Common myeloid progenitor, CD34-positive (primary cell): ENCODE data around the gene OLIG1.

ENCODE experiments used
- CTCF ChIA-PET: fragments of 350-600 bp; sonication (Branson Sonifier 250); formaldehyde crosslinking; loops from one replicate; lab custom pipeline; 2021; ENCODE audit warnings: antibody characterized with exemption; lab: Charles Lee
- POLR2A ChIA-PET: fragments of 350-600 bp; sonication (Branson Sonifier 250); formaldehyde crosslinking; loops from one replicate; lab custom pipeline; 2021; ENCODE audit warnings: antibody characterized with exemption; lab: Charles Lee
- DNase-seq, 3 donors: peaks; one replicate each; pipeline versions ENCODE4 v3.0.0 to v3.0.0-alpha.2; 2013
- H3K27ac ChIP-seq, 2 experiments: 1 replicate in 1 of 2; 2 replicates in 1 of 2; pipeline ENCODE4 v1.7.0; 2013; ENCODE audit warnings: inconsistent platforms in 2 of 2, low read length in 2 of 2, mild to moderate bottlenecking in 2 of 2, low read depth in 1 of 2, moderate library complexity in 1 of 2; ENCODE audit not compliant: severe bottlenecking in 2 of 2, insufficient read depth in 1 of 2, poor library complexity in 1 of 2
- H3K27me3 ChIP-seq, 5 experiments: replicated peaks in 2 of 5; 1 replicate in 3 of 5; 2 replicates in 2 of 5; pipeline versions ENCODE4 v1.6.1 to v1.7.0; 2013; ENCODE audit warnings: low read length in 4 of 5, mild to moderate bottlenecking in 2 of 5, moderate library complexity in 2 of 5, inconsistent platforms in 1 of 5; ENCODE audit not compliant: insufficient read depth in 5 of 5, control insufficient read depth in 4 of 5
- H3K36me3 ChIP-seq, 4 experiments: 1 replicate in 2 of 4; 2 replicates in 2 of 4; pipeline versions ENCODE4 v1.6.1 to v1.7.0; 2013; ENCODE audit warnings: low read length in 3 of 4, control low read depth in 1 of 4, mild to moderate bottlenecking in 1 of 4; ENCODE audit not compliant: control insufficient read depth in 4 of 4, insufficient read depth in 4 of 4
- H3K4me1 ChIP-seq, 4 experiments: 1 replicate in 3 of 4; 2 replicates in 1 of 4; pipeline versions ENCODE4 v1.6.1 to v1.7.1; 2013; ENCODE audit warnings: low read length in 3 of 4, mild to moderate bottlenecking in 3 of 4, control low read depth in 1 of 4, inconsistent platforms in 1 of 4, moderate library complexity in 1 of 4; ENCODE audit not compliant: control insufficient read depth in 4 of 4, insufficient read depth in 4 of 4; ENCODE audit errors: control extremely low read depth in 1 of 4
- H3K4me3 ChIP-seq, 7 experiments: 1 replicate in 4 of 7; 2 replicates in 3 of 7; pipeline versions ENCODE4 v1.5.1 to v1.7.0; 2013; ENCODE audit warnings: mild to moderate bottlenecking in 7 of 7, low read length in 6 of 7, moderate library complexity in 6 of 7, inconsistent platforms in 2 of 7, low read depth in 2 of 7, control low read depth in 1 of 7; ENCODE audit not compliant: insufficient read depth in 4 of 7, control insufficient read depth in 1 of 7; ENCODE audit errors: extremely low read depth in 1 of 7
- H3K9me3 ChIP-seq, 5 experiments: 1 replicate in 4 of 5; 2 replicates in 1 of 5; pipeline versions ENCODE4 v1.6.1 to v1.7.1; 2013; ENCODE audit warnings: low read length in 4 of 5, mild to moderate bottlenecking in 2 of 5, inconsistent platforms in 1 of 5, low read depth in 1 of 5, moderate library complexity in 1 of 5; ENCODE audit not compliant: control insufficient read depth in 4 of 5, insufficient read depth in 2 of 5; ENCODE audit errors: control extremely low read depth in 1 of 5
- WGBS: methylation state at CpG from one replicate; pipeline ENCODE4 v1.1.5; 2013; ENCODE audit not compliant: insufficient coverage; 5-methylcytosine and 5-hydroxymethylcytosine counted together

Gene OLIG1

DNA sequence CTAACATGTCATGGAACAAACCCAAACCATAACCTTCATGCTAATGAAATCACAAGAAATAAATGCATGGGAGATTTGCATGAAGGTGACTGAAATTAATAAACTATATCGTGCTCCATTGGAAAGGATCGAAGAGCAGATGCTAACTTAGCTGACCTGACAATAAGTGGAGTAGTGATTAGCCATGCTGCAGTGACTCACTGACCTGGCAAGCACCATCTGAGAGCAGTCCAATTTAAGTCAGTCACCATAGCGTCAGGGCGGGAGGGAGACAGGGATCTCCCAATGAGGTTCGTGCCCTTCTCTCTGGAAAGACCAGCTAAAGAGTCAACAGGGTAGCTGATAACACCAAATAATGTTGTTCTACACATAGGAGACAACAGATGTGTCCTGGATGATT is 22.7 kb upstream of the OLIG1 start:
- H3K4me3 ChIP-seq = no peak overlapping the region
- WGBS = 100% methylated on average over 5 of the region's 5 CpGs
- H3K36me3 ChIP-seq = no peaks in the 10 kb centered on the region
- H3K27ac ChIP-seq = no peak overlapping the region
- CTCF ChIA-PET = no interaction called here
- POLR2A ChIA-PET = no interaction called here
- peaks cover 0 to 3% (median 0%) of the 10 kb centered on the region in 4 experiments for H3K4me1 ChIP-seq
- no peak for DNase-seq
- H3K27me3 ChIP-seq = no peaks in the 10 kb centered on the region
- no peaks in the 10 kb centered on the region for H3K9me3 ChIP-seq

DNA sequence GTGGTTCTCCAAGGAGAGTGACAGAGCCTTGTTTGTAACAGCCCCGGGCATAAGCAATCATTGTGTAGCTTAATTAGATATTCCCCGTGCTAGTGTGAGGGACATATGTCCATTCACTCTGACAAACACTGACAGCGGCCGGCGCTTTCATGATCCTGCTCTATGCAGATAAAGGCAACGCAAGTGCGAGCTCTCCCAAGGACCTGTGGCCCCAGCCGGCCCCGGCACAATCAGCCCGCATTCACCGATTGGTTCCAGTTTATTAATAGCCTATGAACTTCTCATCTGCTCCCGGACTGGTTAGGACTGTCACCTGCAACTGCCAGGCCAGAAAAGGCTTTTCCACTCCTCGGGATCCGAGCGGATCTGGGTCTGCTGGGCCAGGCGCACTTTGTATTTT is 18.0 kb upstream of the OLIG1 start:
- peaks cover 0 to 14% (median 0%) of the 10 kb centered on the region in 4 experiments for H3K4me1 ChIP-seq
- H3K9me3 ChIP-seq = no peaks in the 10 kb centered on the region
- ChIA-PET POLR2A (no interaction called here), CTCF (interaction anchor here (0.9 kb wide), 1 partner anchor 57 kb away, joined by 3 read pairs; no protein-coding TSS in a partner anchor)
- no peak for DNase-seq
- H3K4me3 ChIP-seq = no peak overlapping the region
- 97% methylated on average over 10 of the region's 16 CpGs for WGBS
- no peaks in the 10 kb centered on the region for H3K36me3 ChIP-seq
- no peak overlapping the region for H3K27ac ChIP-seq
- no peaks in the 10 kb centered on the region for H3K27me3 ChIP-seq

GRCh38 chr21:33053951-33054350 is 16.0 kb upstream of the OLIG1 start:
- Histone ChIP-seq H3K9me3 (no peaks in the 10 kb centered on the region), H3K4me3 (no peak overlapping the region), H3K36me3 (no peaks in the 10 kb centered on the region), H3K27me3 (no peaks in the 10 kb centered on the region), H3K27ac (no peak overlapping the region), H3K4me1 (peaks cover 2 to 32% (median 5%) of the 10 kb centered on the region in 4 experiments)
- ChIA-PET CTCF (interaction anchor here (0.8 to 1.4 kb wide), 4 partner anchors 9 to 47 kb away, joined by 3 to 4 read pairs (median 3); no protein-coding TSS in a partner anchor), POLR2A (no interaction called here)
- DNase-seq = no peak

GRCh38 chr21:33055991-33056390 is 13.9 kb upstream of the OLIG1 start:
- no peaks in the 10 kb centered on the region for H3K9me3 ChIP-seq
- H3K4me1 ChIP-seq = peaks cover 5 to 48% (median 14%) of the 10 kb centered on the region in 4 experiments
- no peak for DNase-seq
- H3K4me3 ChIP-seq = no peak overlapping the region
- H3K36me3 ChIP-seq = no peaks in the 10 kb centered on the region
- POLR2A ChIA-PET = no interaction called here
- WGBS = 88% methylated on average over 4 of the region's 5 CpGs
- H3K27ac ChIP-seq = no peak overlapping the region
- no peaks in the 10 kb centered on the region for H3K27me3 ChIP-seq
- CTCF ChIA-PET = interaction anchor here (1.2 kb wide), 2 partner anchors 11 to 14 kb away, joined by 3 read pairs; no protein-coding TSS in a partner anchor

GRCh38 chr21:33057385-33057940 is 12.5 kb upstream of the OLIG1 start:
- Histone ChIP-seq H3K4me3 (no peak overlapping the region), H3K36me3 (no peaks in the 10 kb centered on the region), H3K27ac (no peak overlapping the region), H3K4me1 (peaks cover 5 to 53% (median 14%) of the 10 kb centered on the region in 4 experiments), H3K9me3 (no peaks in the 10 kb centered on the region), H3K27me3 (no peaks in the 10 kb centered on the region)
- ChIA-PET CTCF (interaction anchor here (1.2 kb wide), 2 partner anchors 9 to 16 kb away, joined by 3 read pairs; no protein-coding TSS in a partner anchor), POLR2A (no interaction called here)
- no peak for DNase-seq
- 99% methylated on average over 11 of the region's 11 CpGs for WGBS

GRCh38 chr21:33058527-33058926 is 11.4 kb upstream of the OLIG1 start:
- Histone ChIP-seq H3K36me3 (no peaks in the 10 kb centered on the region), H3K4me3 (no peak overlapping the region), H3K27ac (no peak overlapping the region), H3K27me3 (no peaks in the 10 kb centered on the region), H3K4me1 (peaks cover 8 to 59% (median 17%) of the 10 kb centered on the region in 4 experiments), H3K9me3 (no peaks in the 10 kb centered on the region)
- no peak for DNase-seq
- 96% methylated on average over 5 of the region's 6 CpGs for WGBS
- CTCF ChIA-PET = interaction anchor here (1.4 kb wide), 2 partner anchors 16 to 69 kb away, joined by 3 to 4 read pairs; no protein-coding TSS in a partner anchor
- POLR2A ChIA-PET = no interaction called here

DNA sequence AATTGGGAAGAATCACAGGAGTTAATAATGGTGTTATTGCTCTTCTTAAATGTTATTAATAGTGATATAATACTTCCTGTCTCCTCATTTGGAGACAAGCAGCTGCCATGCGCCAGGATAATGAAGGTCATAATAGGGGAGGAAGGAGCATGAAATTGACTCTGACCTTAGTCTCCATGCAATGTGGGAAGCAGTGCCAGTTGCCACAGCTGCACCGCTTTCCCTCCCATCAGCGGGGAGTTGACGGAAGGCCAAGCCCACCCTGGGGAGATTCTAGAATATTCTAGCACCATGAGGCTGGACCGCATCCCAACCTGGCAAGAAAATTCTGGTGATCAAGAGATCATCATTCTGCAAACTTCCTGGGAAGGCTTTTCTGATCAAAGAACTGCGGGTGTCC is 11.0 kb upstream of the OLIG1 start:
- CTCF ChIA-PET = interaction anchor here (0.7 to 1.8 kb wide), 4 partner anchors 16 to 68 kb away, joined by 3 to 4 read pairs (median 4); no protein-coding TSS in a partner anchor
- no peak overlapping the region for H3K27ac ChIP-seq

More for the DNA sequence above, 11.0 kb upstream of the OLIG1 start:
- Histone ChIP-seq H3K9me3 (no peaks in the 10 kb centered on the region), H3K4me1 (peaks cover 8 to 59% (median 18%) of the 10 kb centered on the region in 4 experiments), H3K27me3 (no peaks in the 10 kb centered on the region), H3K36me3 (no peaks in the 10 kb centered on the region), H3K4me3 (no peak overlapping the region)
- POLR2A ChIA-PET = no interaction called here
- 97% methylated on average over 5 of the region's 6 CpGs for WGBS
- no peak for DNase-seq
